ENCODE data around the gene RNF113B.
A peak's percentile ranks its signal among the peaks of the same experiment; 100 is the strongest.

Gene RNF113B

GRCh38 chr13:98176777-98177608 lies at the start of gene RNF113B:
Gene RNF113B (minus strand): TSS chr13:98177269. CDS start chr13:98177236, 33 bp downstream.
- DNase-seq: no peak

GRCh38 chr13:98226496-98226895 lies 49.4 kb upstream of the RNF113B start:
- DNase-seq: no peak

GRCh38 chr13:98225036-98225940 lies 48.2 kb upstream of the RNF113B start:
- no peak for DNase-seq

GRCh38 chr13:98224557-98224956 lies 47.5 kb upstream of the RNF113B start:
- no peak for DNase-seq

- DNase-seq: no peak
Observed at GRCh38 chr13:98223741-98224140, 46.7 kb upstream of the RNF113B start.

GRCh38 chr13:98222816-98223215 lies 45.7 kb upstream of the RNF113B start:
- no peak for DNase-seq

GRCh38 chr13:98222081-98222554 lies 45.0 kb upstream of the RNF113B start:
- DNase-seq: no peak

GRCh38 chr13:98221234-98221633 lies 44.2 kb upstream of the RNF113B start:
- DNase-seq: no peak

GRCh38 chr13:98220271-98220791 lies 43.3 kb upstream of the RNF113B start:
- DNase-seq: no peak

GRCh38 chr13:98219685-98220084 lies 42.6 kb upstream of the RNF113B start:
- DNase-seq: no peak

GRCh38 chr13:98217597-98217996 lies 40.5 kb upstream of the RNF113B start:
- DNase-seq: no peak

- DNase-seq: peak; percentile 60
Observed at GRCh38 chr13:98216711-98217285, 39.7 kb upstream of the RNF113B start.

- no peak for DNase-seq
Observed at GRCh38 chr13:98216135-98216565, 39.1 kb upstream of the RNF113B start.

- no peak for DNase-seq
Observed at GRCh38 chr13:98215508-98215907, 38.4 kb upstream of the RNF113B start.

- DNase-seq: peak; percentile 52
Observed at GRCh38 chr13:98214707-98215106, 37.6 kb upstream of the RNF113B start.

GRCh38 chr13:98214008-98214643 lies 37.1 kb upstream of the RNF113B start:
- peak; percentile 95 for DNase-seq

- DNase-seq: no peak
Observed at GRCh38 chr13:98213354-98213753, 36.3 kb upstream of the RNF113B start.

- peak; percentile 99 for DNase-seq
Observed at GRCh38 chr13:98212763-98213162, 35.7 kb upstream of the RNF113B start.

GRCh38 chr13:98208606-98209005 lies 31.5 kb upstream of the RNF113B start:
- DNase-seq: no peak

- DNase-seq: no peak
Observed at GRCh38 chr13:98207416-98207815, 30.3 kb upstream of the RNF113B start.

- peak; percentile 31 for DNase-seq
Observed at GRCh38 chr13:98206946-98207345, 29.9 kb upstream of the RNF113B start.

GRCh38 chr13:98204546-98204945 lies 27.5 kb upstream of the RNF113B start:
- DNase-seq: no peak

Data from NCI-H526 treated with DMSO at 0.1 percent for 48 hours (cell line).